HCT116 (cell line): Measurements from ENCODE around the gene MCEE.

ENCODE experiments used
- CTCF ChIP-seq, 3 experiments: fragments of 200-600 bp in 1 of 3; sonication (generic) in 1 of 3; IDR thresholded peaks in 2 of 3; conservative IDR thresholded peaks in 1 of 3; 2 replicates each; pipeline ENCODE4 v1.5.1; 2012 to 2017; ENCODE audit warnings: low read depth in 2 of 3, low read length in 2 of 3, antibody characterized with exemption in 1 of 3, borderline replicate concordance in 1 of 3, control low read depth in 1 of 3, mild to moderate bottlenecking in 1 of 3, mixed read lengths in 1 of 3, mixed run types in 1 of 3, moderate library complexity in 1 of 3; ENCODE audit not compliant: insufficient read depth in 1 of 3
- EZH2 ChIP-seq: fragments of 200-600 bp; sonication (generic); IDR thresholded peaks from 2 replicates; pipeline ENCODE4 v1.6.1; 2017; ENCODE audit warnings: antibody characterized with exemption, mixed run types
- EZH2phosphoT487 ChIP-seq: fragments of 200-600 bp; IDR thresholded peaks from 2 replicates; pipeline ENCODE4 v1.6.1; 2018; ENCODE audit warnings: antibody characterized with exemption, borderline replicate concordance
- POLR2A ChIP-seq: IDR thresholded peaks from 2 replicates; pipeline ENCODE4 v1.7.0; 2011; ENCODE audit warnings: borderline replicate concordance; ENCODE audit not compliant: insufficient read depth, insufficient read length; ENCODE audit errors: extremely low read depth
- RAD21 ChIP-seq: IDR thresholded peaks from 2 replicates; pipeline ENCODE4 v1.6.1; 2012; ENCODE audit warnings: low read depth, mild to moderate bottlenecking
- TCF7L2 ChIP-seq: IDR thresholded peaks from 2 replicates; pipeline ENCODE4 v1.7.0; 2011; ENCODE audit warnings: borderline replicate concordance, inconsistent platforms; ENCODE audit not compliant: insufficient read depth, insufficient read length; ENCODE audit errors: extremely low read depth

DNA sequence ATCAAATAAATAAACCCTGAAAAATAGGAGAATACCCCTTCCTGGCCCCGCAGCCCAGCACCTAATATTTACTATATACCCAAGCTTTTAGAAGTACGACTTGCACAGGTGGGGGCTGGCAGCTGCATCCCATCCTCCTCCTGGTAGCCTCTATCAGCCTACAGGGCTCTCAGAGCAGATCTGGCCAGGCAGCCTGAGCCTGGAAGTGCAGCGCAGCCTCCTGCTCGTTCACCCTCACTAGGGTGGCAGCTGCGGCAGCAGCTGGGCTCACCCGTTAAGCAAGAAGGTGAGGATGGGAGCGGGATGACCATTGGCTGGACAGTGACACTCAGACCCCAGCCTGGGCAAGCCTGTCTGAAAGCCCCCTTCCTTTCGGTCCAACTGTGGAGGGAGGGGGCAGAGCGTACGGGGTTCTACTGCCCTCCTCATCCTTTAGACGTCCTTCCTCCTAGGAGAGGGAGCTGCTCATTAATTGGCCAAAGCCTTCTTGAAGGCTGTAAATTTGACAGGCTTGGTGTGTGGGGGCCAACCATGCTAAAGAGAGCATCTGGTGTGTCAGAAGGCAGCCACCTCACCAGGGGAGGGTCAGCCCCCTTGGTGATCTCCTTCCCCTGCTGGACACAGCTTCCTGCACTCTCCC is 23.7 kb upstream of the MCEE start:
- TF ChIP-seq CTCF (IDR thresholded peaks at IDR 0.05 in 2 of 3, conservative IDR thresholded peaks at IDR 0.05 in 1 of 3; ENCODE audit: borderline replicate concordance in 1 of 3, insufficient read depth in 1 of 3, low read depth in 2 of 3, low read length in 2 of 3) (no peak), POLR2A (no peak), TCF7L2 (no peak), RAD21 (no peak), EZH2phosphoT487 (no peak), EZH2 (no peak)
